ENCODE measurements around the gene BEST1.
"Not testable (repeated sequence)": the region's sequence is repeated elsewhere in the genome, so short reads cannot be mapped to it uniquely, and the experiment has no call there.

BEST1 gene

GRCh38 chr11:61964666-61965271 lies 14.6 kb downstream of the BEST1 start:
- DNase-seq, result not testable (repeated sequence)

GRCh38 chr11:61966734-61967115 lies 16.6 kb downstream of the BEST1 start:
- no peak for DNase-seq

GRCh38 chr11:61967116-61967923 lies 17.2 kb downstream of the BEST1 start, which contains the start of gene FTH1:
FTH1 (minus strand) TSS chr11:61967634; CDS start chr11:61967425, 209 bp downstream.
- peak; percentile 82 for DNase-seq

- no peak for DNase-seq
Observed at GRCh38 chr11:61967924-61968757, 18.0 kb downstream of the BEST1 start.

GRCh38 chr11:61968758-61969390 lies 18.7 kb downstream of the BEST1 start:
- no peak for DNase-seq

- DNase-seq, result no peak
Observed at GRCh38 chr11:61969391-61969758, 19.2 kb downstream of the BEST1 start.

- no peak for DNase-seq
Observed at GRCh38 chr11:61969838-61970662, 19.9 kb downstream of the BEST1 start.

GRCh38 chr11:61971248-61972111 lies 21.3 kb downstream of the BEST1 start:
- DNase-seq, result no peak

GRCh38 chr11:61972112-61972671 lies 22.0 kb downstream of the BEST1 start:
- DNase-seq, result no peak

GRCh38 chr11:61972672-61973475 lies 22.7 kb downstream of the BEST1 start:
- no peak for DNase-seq

GRCh38 chr11:61973476-61974162 lies 23.5 kb downstream of the BEST1 start:
- no peak for DNase-seq

GRCh38 chr11:61974766-61975631 lies 24.8 kb downstream of the BEST1 start:
- no peak for DNase-seq

GRCh38 chr11:61975638-61976419 lies 25.7 kb downstream of the BEST1 start:
- DNase-seq, result no peak

GRCh38 chr11:61976420-61976800 lies 26.3 kb downstream of the BEST1 start:
- DNase-seq, result no peak

GRCh38 chr11:61976813-61977475 lies 26.8 kb downstream of the BEST1 start:
- DNase-seq, result no peak

All from activated gamma-delta T cell (primary cell).